ENCODE data around the gene HPX.

- TF ChIP-seq CTCF (IDR thresholded peaks at IDR 0.05; ENCODE audit: low read depth, low read length, missing input control) (no peak), RAD21 (IDR thresholded peaks at IDR 0.05) (no peak), GABPA (IDR thresholded peaks at IDR 0.05 in 1 of 2, conservative IDR thresholded peaks at IDR 0.05 in 1 of 2) (no peak), JUND (IDR thresholded peaks at IDR 0.05) (no peak)
Observed at GRCh38 chr11:6391537-6392134, 49.2 kb downstream of the HPX start.

Data from liver (tissue), 3 donors.